Fibroblast of pulmonary artery (primary cell): ENCODE data around the gene VSX1.

ENCODE experiments used
- DNase-seq: peaks from one replicate; pipeline ENCODE4 v3.0.0-alpha.2; 2010; ENCODE audit warnings: low read depth
- H3K4me3 ChIP-seq: replicated peaks from 2 replicates; pipeline ENCODE4 v1.5.1; 2011; ENCODE audit warnings: low read depth, mild to moderate bottlenecking, control low read depth, low read length, moderate library complexity
- CTCF ChIP-seq: IDR thresholded peaks from 2 replicates; pipeline ENCODE4 v1.5.1; 2011; ENCODE audit warnings: mild to moderate bottlenecking, control low read depth, low read length, inconsistent platforms; ENCODE audit errors: missing control alignments

Gene VSX1

GRCh38 chr20:25088267-25088666, 6.3 kb upstream of the VSX1 start:
- TF ChIP-seq CTCF = no peak
- H3K4me3 ChIP-seq = no peak overlapping the region
- no peak for DNase-seq

- H3K4me3 ChIP-seq = no peak overlapping the region
- no peak for TF ChIP-seq CTCF
- DNase-seq = no peak
Observed at GRCh38 chr20:25087186-25087929, 5.4 kb upstream of the VSX1 start.

- TF ChIP-seq CTCF = no peak
- no peak for DNase-seq
- no peak overlapping the region for H3K4me3 ChIP-seq
Observed at GRCh38 chr20:25085756-25086495, 4.0 kb upstream of the VSX1 start.

GRCh38 chr20:25084626-25085187, 2.8 kb upstream of the VSX1 start:
- TF ChIP-seq CTCF = no peak
- no peak for DNase-seq
- no peak overlapping the region for H3K4me3 ChIP-seq

GRCh38 chr20:25083773-25084625, 2.1 kb upstream of the VSX1 start:
- DNase-seq = no peak
- H3K4me3 ChIP-seq = no peak overlapping the region
- TF ChIP-seq CTCF = no peak

- H3K4me3 ChIP-seq = no peak overlapping the region
- TF ChIP-seq CTCF = no peak
- DNase-seq = no peak
Observed at GRCh38 chr20:25083141-25083772, 1.3 kb upstream of the VSX1 start.
